ENCODE measurements around the gene DIP2B. TPM values are rescaled to one million over a fixed set of nuclear protein-coding genes. Genes with fewer than 3 reads are reported as not detected.

DIP2B gene
- total RNA-seq, 1 donor from 2014 or later = 32.3 TPM

GRCh38 chr12:50589650-50590435 is 85.1 kb downstream of the DIP2B start:
- TF ChIP-seq CTCF (IDR thresholded peaks at IDR 0.05) = no peak
- no peaks in the 10 kb centered on the region for H3K27me3 Mint-ChIP-seq
- DNase-seq (no peak), ATAC-seq (ENCODE audit: low read depth) (no peak)
- H3K27ac Mint-ChIP-seq = peak overlapping the region; percentile 30
- ChIA-PET CTCF (no interaction called here), POLR2A (interaction anchor here (0.5 kb wide), 1 partner anchor 10 kb away, joined by 3 read pairs; no protein-coding TSS in a partner anchor)
- intact Hi-C loops (cut with micrococcal nuclease) = no loop called here
- H3K36me3 Mint-ChIP-seq (ENCODE audit: low read depth) = no peaks in the 10 kb centered on the region
- no peak overlapping the region for H3K4me3 Mint-ChIP-seq
- peaks cover 27% of the 10 kb centered on the region for H3K4me1 Mint-ChIP-seq
- no peaks in the 10 kb centered on the region for H3K9me3 Mint-ChIP-seq

- ChIA-PET POLR2A (no interaction called here), CTCF (no interaction called here)
- Mint-ChIP-seq H3K4me1 (peaks cover 29% of the 10 kb centered on the region), H3K9me3 (no peaks in the 10 kb centered on the region), H3K27ac (no peak overlapping the region), H3K36me3 (ENCODE audit: low read depth) (no peaks in the 10 kb centered on the region), H3K4me3 (no peak overlapping the region), H3K27me3 (no peaks in the 10 kb centered on the region)
- DNase-seq (no peak), ATAC-seq (ENCODE audit: low read depth) (no peak)
- TF ChIP-seq CTCF (IDR thresholded peaks at IDR 0.05) = no peak
- intact Hi-C loops (cut with micrococcal nuclease) = no loop called here
These were observed 86.1 kb downstream of the DIP2B start for GRCh38 chr12:50590869-50591268.

GRCh38 chr12:50595667-50596066 is 90.9 kb downstream of the DIP2B start:
- ATAC-seq (ENCODE audit: low read depth) = no peak
- peaks cover 2% of the 10 kb centered on the region for H3K36me3 Mint-ChIP-seq (ENCODE audit: low read depth)
- POLR2A ChIA-PET = interaction anchor here (1.7 kb wide), 1 partner anchor 91 kb away, joined by 5 read pairs; the partner anchor contains the start of gene DIP2B
- H3K4me3 Mint-ChIP-seq = no peak overlapping the region
- H3K9me3 Mint-ChIP-seq = no peaks in the 10 kb centered on the region
- CTCF ChIA-PET = interaction anchor here (0.5 kb wide), 1 partner anchor 66 kb away, joined by 3 read pairs; no protein-coding TSS in a partner anchor
- peaks cover 41% of the 10 kb centered on the region for H3K4me1 Mint-ChIP-seq
- DNase-seq = no peak
- H3K27me3 Mint-ChIP-seq = no peaks in the 10 kb centered on the region
- intact Hi-C loops (cut with micrococcal nuclease) = loop anchor here (2.0 to 5.0 kb wide), 2 partner anchors 42 to 91 kb away; partner anchors contain the start of gene DIP2B
- no peak for TF ChIP-seq CTCF (IDR thresholded peaks at IDR 0.05)
- peak overlapping the region; percentile 5 for H3K27ac Mint-ChIP-seq

GRCh38 chr12:50597200-50598195 is 92.7 kb downstream of the DIP2B start:
- peaks cover 8% of the 10 kb centered on the region for H3K36me3 Mint-ChIP-seq (ENCODE audit: low read depth)
- CTCF ChIA-PET = interaction anchor here (1.2 to 1.5 kb wide), 2 partner anchors 90 to 92 kb away, joined by 3 to 9 read pairs; partner anchors contain the start of gene DIP2B
- H3K4me3 Mint-ChIP-seq = peak overlapping the region; percentile 60

More at GRCh38 chr12:50597200-50598195, 92.7 kb downstream of the DIP2B start:
- Mint-ChIP-seq H3K9me3 (no peaks in the 10 kb centered on the region), H3K27ac (peak overlapping the region; percentile 85), H3K27me3 (no peaks in the 10 kb centered on the region), H3K4me1 (peaks cover 49% of the 10 kb centered on the region)
- intact Hi-C loops (cut with micrococcal nuclease) = loop anchor here (2.0 to 5.0 kb wide), 2 partner anchors 40 to 93 kb away; partner anchors contain the start of gene DIP2B
- TF ChIP-seq CTCF (IDR thresholded peaks at IDR 0.05) = no peak
- POLR2A ChIA-PET = interaction anchor here (0.8 to 1.7 kb wide), 5 partner anchors 9 to 197 kb away, joined by 3 to 5 read pairs (median 4); partner anchors contain the start of gene DIP2B
- DNase-seq = no peak
- peak; percentile 96 for ATAC-seq (ENCODE audit: low read depth)

All from activated B cell treated with CpG ODN at 0.5 μM for 24 hours (primary cell).